Neural cell (in vitro differentiated cells): ENCODE measurements around the gene HS3ST3A1.

Source experiments
- CTCF ChIP-seq: fragments of 450-650 bp; IDR thresholded peaks from 2 replicates; pipeline ENCODE4 v1.5.1; 2014; ENCODE audit warnings: antibody characterized with exemption, mild to moderate bottlenecking, moderate library complexity; ENCODE audit not compliant: poor library complexity, severe bottlenecking
- EP300 ChIP-seq: fragments of 450-650 bp; conservative IDR thresholded peaks from 2 replicates; pipeline ENCODE4 v1.6.1; 2014; ENCODE audit warnings: antibody characterized with exemption, mild to moderate bottlenecking, moderate library complexity; ENCODE audit not compliant: poor library complexity, severe bottlenecking
- EZH2 ChIP-seq: fragments of 200-600, 300-800 bp; shearing (Covaris generic), sonication (generic); IDR thresholded peaks from 2 replicates; pipeline ENCODE4 v1.6.1; 2014; ENCODE audit warnings: antibody characterized with exemption, low read length, borderline replicate concordance, mild to moderate bottlenecking; ENCODE audit not compliant: insufficient read depth, poor library complexity, severe bottlenecking
- SMC3 ChIP-seq: fragments of 450-650 bp; conservative IDR thresholded peaks from 2 replicates; pipeline ENCODE4 v1.6.1; 2014; ENCODE audit warnings: antibody characterized with exemption, mild to moderate bottlenecking, moderate library complexity; ENCODE audit not compliant: poor library complexity
- TAF1 ChIP-seq: IDR thresholded peaks from 2 replicates; pipeline ENCODE4 v1.6.1; 2012; ENCODE audit warnings: low read depth

DNA sequence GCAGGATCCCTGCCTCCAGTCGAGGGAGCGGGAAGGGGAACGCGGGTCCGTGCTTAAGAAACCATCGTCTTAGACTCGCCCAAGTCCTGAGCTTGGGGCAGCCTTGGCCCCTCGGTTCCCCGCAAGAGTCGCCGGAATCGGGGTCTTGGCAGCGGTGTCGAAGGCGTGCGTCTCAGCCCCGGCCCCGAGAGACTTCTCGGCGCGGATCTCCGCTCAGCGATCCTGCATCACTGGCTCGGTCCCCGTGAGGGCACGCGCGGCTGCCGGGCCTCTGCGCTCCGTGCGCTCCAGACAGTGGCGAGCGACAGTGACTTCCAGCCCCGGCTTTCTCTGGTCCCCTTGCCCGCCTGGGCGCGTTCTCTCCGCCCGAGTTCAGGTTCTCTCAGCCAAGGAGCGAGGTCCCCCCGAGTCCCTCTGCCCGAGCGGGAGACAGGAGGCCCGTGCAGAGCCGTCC, 380 bp downstream of the HS3ST3A1 start:
- no peak for TF ChIP-seq TAF1
- TF ChIP-seq CTCF = peak; percentile 25
- TF ChIP-seq EP300 = no peak
- TF ChIP-seq SMC3 = peak; percentile 61
- peak; percentile 81 for TF ChIP-seq EZH2
